ENCODE data around the gene ENO2.
A peak's percentile ranks its signal among the peaks of the same experiment; 100 is the strongest.

ENO2 gene

DNA sequence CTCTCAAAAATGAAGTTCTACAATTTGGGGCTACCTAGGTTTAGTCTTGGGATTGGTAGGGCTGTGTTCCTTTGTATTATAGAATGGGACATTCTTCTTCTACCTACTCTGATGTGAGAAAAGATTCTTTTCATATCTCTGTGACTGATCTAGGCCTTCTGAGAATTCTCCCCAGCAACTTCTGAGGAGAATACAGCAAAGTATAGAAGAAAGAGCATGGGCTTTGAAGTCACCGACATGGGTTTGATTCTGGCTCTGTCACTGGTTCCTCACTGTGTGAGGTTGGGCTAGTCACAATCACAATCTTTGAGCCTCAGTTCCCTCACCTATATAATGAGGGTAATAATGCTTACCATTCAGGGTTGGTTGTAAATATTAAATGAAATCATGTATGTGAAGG lies 18.4 kb downstream of the ENO2 start:
- Mint-ChIP-seq H3K9me3 (no peaks in the 10 kb centered on the region), H3K27ac (peak overlapping the region; percentile 39), H3K4me1 (peaks cover 72% of the 10 kb centered on the region), H3K36me3 (peaks cover 77% of the 10 kb centered on the region), H3K4me3 (no peak overlapping the region)
- DNase-seq (ENCODE audit: low spot score in 2 of 2), result no peak
- ATAC-seq, result no peak

DNA sequence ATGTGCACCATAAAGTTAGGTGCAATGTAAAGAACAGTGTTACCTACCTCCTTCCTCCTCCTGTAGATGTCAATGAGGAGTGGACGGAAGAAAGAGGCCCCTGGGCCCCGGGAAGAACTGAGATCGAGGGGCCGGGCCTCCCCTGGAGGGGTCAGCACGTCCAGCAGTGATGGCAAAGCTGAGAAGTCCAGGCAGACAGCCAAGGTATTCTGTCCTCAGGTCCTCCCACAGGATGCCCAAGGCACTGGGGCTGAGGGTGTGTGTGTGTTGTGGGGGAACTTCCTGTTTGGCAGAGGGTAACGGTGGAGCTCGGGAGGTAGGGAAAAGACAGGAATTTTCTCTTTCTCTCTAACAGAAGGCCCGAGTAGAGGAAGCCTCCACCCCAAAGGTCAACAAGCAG lies 19.7 kb downstream of the ENO2 start:
- Mint-ChIP-seq H3K4me3 (no peak overlapping the region), H3K27ac (peak overlapping the region; percentile 66), H3K36me3 (peaks cover 81% of the 10 kb centered on the region), H3K4me1 (peaks cover 74% of the 10 kb centered on the region), H3K9me3 (no peaks in the 10 kb centered on the region)
- no peak for DNase-seq (ENCODE audit: low spot score in 2 of 2)
- no peak for ATAC-seq

DNA sequence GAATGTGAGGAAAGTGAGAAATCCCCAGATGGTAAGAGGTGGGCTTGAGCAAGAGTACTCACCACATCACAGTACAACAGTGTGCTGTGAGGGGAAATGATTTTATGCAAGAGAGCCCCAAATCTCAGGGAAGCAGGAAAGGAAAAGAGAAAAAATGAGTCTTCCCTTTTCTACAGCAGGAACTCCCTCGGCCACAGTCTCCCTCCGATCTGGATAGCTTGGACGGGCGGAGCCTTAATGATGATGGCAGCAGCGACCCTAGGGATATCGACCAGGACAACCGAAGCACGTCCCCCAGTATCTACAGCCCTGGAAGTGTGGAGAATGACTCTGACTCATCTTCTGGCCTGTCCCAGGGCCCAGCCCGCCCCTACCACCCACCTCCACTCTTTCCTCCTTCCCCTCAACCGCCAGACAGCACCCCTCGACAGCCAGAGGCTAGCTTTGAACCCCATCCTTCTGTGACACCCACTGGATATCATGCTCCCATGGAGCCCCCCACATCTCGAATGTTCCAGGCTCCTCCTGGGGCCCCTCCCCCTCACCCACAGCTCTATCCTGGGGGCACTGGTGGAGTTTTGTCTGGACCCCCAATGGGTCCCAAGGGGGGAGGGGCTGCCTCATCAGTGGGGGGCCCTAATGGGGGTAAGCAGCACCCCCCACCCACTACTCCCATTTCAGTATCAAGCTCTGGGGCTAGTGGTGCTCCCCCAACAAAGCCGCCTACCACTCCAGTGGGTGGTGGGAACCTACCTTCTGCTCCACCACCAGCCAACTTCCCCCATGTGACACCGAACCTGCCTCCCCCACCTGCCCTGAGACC lies 21.2 kb downstream of the ENO2 start:
- peaks cover 76% of the 10 kb centered on the region for H3K4me1 Mint-ChIP-seq
- DNase-seq (ENCODE audit: low spot score in 2 of 2), result no peak
- no peaks in the 10 kb centered on the region for H3K9me3 Mint-ChIP-seq
- peak overlapping the region; percentile 84 for H3K4me3 Mint-ChIP-seq
- peak overlapping the region; percentile 97 for H3K27ac Mint-ChIP-seq
- ATAC-seq, result no peak
- peaks cover 87% of the 10 kb centered on the region for H3K36me3 Mint-ChIP-seq

DNA sequence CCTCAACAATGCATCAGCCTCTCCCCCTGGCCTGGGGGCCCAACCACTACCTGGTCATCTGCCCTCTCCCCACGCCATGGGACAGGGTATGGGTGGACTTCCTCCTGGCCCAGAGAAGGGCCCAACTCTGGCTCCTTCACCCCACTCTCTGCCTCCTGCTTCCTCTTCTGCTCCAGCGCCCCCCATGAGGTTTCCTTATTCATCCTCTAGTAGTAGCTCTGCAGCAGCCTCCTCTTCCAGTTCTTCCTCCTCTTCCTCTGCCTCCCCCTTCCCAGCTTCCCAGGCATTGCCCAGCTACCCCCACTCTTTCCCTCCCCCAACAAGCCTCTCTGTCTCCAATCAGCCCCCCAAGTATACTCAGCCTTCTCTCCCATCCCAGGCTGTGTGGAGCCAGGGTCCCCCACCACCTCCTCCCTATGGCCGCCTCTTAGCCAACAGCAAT lies 21.8 kb downstream of the ENO2 start:
- no peaks in the 10 kb centered on the region for H3K9me3 Mint-ChIP-seq
- peak overlapping the region; percentile 84 for H3K4me3 Mint-ChIP-seq
- no peak for DNase-seq (ENCODE audit: low spot score in 2 of 2)
- H3K4me1 Mint-ChIP-seq, result peaks cover 73% of the 10 kb centered on the region
- peaks cover 89% of the 10 kb centered on the region for H3K36me3 Mint-ChIP-seq
- peak overlapping the region; percentile 97 for H3K27ac Mint-ChIP-seq
- no peak for ATAC-seq

DNA sequence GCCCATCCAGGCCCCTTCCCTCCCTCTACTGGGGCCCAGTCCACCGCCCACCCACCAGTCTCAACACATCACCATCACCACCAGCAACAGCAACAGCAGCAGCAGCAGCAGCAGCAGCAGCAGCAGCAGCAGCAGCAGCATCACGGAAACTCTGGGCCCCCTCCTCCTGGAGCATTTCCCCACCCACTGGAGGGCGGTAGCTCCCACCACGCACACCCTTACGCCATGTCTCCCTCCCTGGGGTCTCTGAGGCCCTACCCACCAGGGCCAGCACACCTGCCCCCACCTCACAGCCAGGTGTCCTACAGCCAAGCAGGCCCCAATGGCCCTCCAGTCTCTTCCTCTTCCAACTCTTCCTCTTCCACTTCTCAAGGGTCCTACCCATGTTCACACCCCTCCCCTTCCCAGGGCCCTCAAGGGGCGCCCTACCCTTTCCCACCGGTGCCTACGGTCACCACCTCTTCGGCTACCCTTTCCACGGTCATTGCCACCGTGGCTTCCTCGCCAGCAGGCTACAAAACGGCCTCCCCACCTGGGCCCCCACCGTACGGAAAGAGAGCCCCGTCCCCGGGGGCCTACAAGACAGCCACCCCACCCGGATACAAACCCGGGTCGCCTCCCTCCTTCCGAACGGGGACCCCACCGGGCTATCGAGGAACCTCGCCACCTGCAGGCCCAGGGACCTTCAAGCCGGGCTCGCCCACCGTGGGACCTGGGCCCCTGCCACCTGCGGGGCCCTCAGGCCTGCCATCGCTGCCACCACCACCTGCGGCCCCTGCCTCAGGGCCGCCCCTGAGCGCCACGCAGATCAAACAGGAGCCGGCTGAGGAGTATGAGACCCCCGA lies 22.5 kb downstream of the ENO2 start:
- ATAC-seq (peak; percentile 24), DNase-seq (ENCODE audit: low spot score in 2 of 2) (peak in 1 of 2 donors; percentile 71)
- peaks cover 87% of the 10 kb centered on the region for H3K36me3 Mint-ChIP-seq

DNA sequence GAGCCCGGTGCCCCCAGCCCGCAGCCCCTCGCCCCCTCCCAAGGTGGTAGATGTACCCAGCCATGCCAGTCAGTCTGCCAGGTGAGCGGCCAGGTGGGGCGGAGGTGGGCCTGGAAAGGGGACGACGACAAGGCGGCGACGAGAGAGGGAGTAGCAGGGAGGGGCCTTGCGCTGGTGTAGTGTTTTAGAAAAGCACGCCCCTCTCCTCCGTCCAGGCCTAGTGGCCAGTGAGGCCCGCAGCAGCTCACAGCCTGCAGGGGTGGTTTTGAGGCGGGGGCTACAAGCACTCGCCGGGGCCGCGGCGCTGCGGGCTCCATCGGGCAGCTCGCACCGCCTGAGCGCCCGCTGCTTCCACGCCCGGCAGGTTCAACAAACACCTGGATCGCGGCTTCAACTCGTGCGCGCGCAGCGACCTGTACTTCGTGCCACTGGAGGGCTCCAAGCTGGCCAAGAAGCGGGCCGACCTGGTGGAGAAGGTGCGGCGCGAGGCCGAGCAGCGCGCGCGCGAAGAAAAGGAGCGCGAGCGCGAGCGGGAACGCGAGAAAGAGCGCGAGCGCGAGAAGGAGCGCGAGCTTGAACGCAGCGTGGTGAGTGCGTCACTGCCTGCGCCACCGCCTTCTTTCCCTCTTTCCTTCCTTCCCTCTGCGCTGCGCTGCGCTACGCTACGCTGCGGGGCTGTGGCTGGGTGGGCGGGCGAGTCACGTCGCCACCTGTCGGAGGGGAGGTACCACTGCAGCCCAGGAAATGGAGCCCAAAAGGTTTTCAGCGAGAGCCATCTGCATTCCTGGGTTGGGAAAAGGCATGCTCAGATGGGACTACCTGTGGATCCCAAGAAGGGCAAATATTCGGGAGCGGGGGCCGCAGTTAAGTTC lies 23.3 kb downstream of the ENO2 start:
- H3K9me3 Mint-ChIP-seq, result no peaks in the 10 kb centered on the region
- DNase-seq (ENCODE audit: low spot score in 2 of 2) (peak; percentile 85 to 94), ATAC-seq (peak; percentile 96)
- peaks cover 70% of the 10 kb centered on the region for H3K4me1 Mint-ChIP-seq
- peak overlapping the region; percentile 97 for H3K27ac Mint-ChIP-seq
- H3K36me3 Mint-ChIP-seq, result peaks cover 94% of the 10 kb centered on the region
- peak overlapping the region; percentile 84 for H3K4me3 Mint-ChIP-seq

More for the DNA sequence above, 22.5 kb downstream of the ENO2 start:
- Mint-ChIP-seq H3K9me3 (no peaks in the 10 kb centered on the region), H3K4me1 (peaks cover 71% of the 10 kb centered on the region), H3K27ac (peak overlapping the region; percentile 97), H3K4me3 (peak overlapping the region; percentile 84)

DNA sequence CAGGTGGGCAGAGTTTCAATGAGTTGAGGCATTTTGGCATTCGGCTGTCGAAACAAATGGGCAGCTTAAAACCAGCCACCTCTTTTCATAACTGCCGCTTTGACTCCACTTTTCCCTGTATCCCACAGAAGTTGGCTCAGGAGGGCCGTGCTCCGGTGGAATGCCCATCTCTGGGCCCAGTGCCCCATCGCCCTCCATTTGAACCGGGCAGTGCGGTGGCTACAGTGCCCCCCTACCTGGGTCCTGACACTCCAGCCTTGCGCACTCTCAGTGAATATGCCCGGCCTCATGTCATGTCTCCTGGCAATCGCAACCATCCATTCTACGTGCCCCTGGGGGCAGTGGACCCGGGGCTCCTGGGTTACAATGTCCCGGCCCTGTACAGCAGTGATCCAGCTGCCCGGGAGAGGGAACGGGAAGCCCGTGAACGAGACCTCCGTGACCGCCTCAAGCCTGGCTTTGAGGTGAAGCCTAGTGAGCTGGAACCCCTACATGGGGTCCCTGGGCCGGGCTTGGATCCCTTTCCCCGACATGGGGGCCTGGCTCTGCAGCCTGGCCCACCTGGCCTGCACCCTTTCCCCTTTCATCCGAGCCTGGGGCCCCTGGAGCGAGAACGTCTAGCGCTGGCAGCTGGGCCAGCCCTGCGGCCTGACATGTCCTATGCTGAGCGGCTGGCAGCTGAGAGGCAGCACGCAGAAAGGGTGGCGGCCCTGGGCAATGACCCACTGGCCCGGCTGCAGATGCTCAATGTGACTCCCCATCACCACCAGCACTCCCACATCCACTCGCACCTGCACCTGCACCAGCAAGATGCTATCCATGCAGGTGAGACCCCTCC lies 24.2 kb downstream of the ENO2 start:
- Mint-ChIP-seq H3K27ac (peak overlapping the region; percentile 97), H3K4me1 (peaks cover 76% of the 10 kb centered on the region), H3K9me3 (no peaks in the 10 kb centered on the region), H3K4me3 (peak overlapping the region; percentile 84), H3K36me3 (peaks cover 95% of the 10 kb centered on the region)
- ATAC-seq (no peak), DNase-seq (ENCODE audit: low spot score in 2 of 2) (no peak)

DNA sequence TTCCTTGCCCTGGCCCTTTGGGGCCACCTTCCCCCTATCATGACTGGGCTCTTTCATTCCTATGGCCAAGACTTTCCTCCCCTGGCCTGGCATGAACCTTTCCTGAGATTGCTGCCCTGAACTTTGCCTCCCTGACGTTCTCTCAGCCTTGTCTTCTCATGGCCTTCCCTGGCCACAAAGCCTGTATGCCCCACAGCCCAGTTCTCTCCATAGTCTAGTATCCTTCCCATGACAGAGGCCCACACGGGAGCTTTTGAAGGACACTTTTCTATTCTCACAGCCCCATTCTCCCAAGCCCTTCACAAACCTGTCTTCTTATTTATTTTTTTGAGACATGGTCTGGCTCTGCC lies 24.8 kb downstream of the ENO2 start:
- H3K4me1 Mint-ChIP-seq, result peaks cover 76% of the 10 kb centered on the region
- DNase-seq (ENCODE audit: low spot score in 2 of 2) (no peak), ATAC-seq (no peak)
- H3K27ac Mint-ChIP-seq, result peak overlapping the region; percentile 97
- H3K9me3 Mint-ChIP-seq, result no peaks in the 10 kb centered on the region
- H3K36me3 Mint-ChIP-seq, result peaks cover 95% of the 10 kb centered on the region
- H3K4me3 Mint-ChIP-seq, result peak overlapping the region; percentile 84

DNA sequence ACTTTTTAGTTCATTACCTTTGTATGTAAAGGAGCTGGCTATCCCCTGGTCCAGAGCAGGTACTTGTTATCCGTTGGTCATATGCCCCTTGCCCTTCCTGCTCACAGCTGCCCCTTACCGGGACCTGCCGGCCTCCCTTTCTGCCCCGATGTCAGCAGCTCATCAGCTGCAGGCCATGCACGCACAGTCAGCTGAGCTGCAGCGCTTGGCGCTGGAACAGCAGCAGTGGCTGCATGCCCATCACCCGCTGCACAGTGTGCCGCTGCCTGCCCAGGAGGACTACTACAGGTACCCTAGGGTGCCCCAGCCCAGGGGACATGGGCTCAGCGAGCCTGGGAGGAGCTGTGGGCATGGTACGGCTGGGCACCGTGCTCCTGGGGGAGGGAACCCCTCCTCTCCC lies 26.9 kb downstream of the ENO2 start:
- ATAC-seq (no peak), DNase-seq (ENCODE audit: low spot score in 2 of 2) (no peak)
- H3K27ac Mint-ChIP-seq, result peak overlapping the region; percentile 97
- H3K9me3 Mint-ChIP-seq, result no peaks in the 10 kb centered on the region
- H3K4me1 Mint-ChIP-seq, result peaks cover 72% of the 10 kb centered on the region
- H3K36me3 Mint-ChIP-seq, result peaks cover 95% of the 10 kb centered on the region
- H3K4me3 Mint-ChIP-seq, result no peak overlapping the region

DNA sequence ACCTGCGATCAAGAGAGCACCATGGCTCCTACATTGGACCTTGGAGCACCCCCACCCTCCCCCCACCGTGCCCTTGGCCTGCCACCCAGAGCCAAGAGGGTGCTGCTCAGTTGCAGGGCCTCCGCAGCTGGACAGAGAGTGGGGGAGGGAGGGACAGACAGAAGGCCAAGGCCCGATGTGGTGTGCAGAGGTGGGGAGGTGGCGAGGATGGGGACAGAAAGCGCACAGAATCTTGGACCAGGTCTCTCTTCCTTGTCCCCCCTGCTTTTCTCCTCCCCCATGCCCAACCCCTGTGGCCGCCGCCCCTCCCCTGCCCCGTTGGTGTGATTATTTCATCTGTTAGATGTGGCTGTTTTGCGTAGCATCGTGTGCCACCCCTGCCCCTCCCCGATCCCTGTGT lies 27.4 kb downstream of the ENO2 start:
- Mint-ChIP-seq H3K4me1 (peaks cover 72% of the 10 kb centered on the region), H3K27ac (peak overlapping the region; percentile 99), H3K4me3 (no peak overlapping the region), H3K9me3 (no peaks in the 10 kb centered on the region), H3K36me3 (peaks cover 95% of the 10 kb centered on the region)
- no peak for DNase-seq (ENCODE audit: low spot score in 2 of 2)
- ATAC-seq, result no peak

DNA sequence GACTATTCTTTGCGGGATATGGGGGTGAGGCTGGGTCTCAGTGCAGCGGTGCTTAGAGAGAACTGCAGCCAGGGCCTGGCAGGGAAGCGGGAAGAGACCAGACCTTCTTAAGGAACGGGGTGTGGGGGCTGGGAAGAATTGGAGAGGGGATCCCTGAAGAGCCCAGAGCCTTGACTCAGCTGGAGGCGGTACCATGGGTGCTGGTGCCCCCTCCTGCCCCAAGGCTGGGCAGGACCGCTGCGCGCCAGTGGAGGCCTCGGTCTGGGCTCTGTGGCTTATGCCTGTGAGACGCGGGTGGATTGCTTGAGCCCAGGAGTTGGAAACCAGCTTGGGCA lies 27.9 kb downstream of the ENO2 start:
- Mint-ChIP-seq H3K27ac (peak overlapping the region; percentile 99), H3K4me3 (peak overlapping the region; percentile 80), H3K36me3 (peaks cover 96% of the 10 kb centered on the region), H3K4me1 (peaks cover 74% of the 10 kb centered on the region), H3K9me3 (no peaks in the 10 kb centered on the region)
- DNase-seq (ENCODE audit: low spot score in 2 of 2), result no peak
- ATAC-seq, result no peak

DNA sequence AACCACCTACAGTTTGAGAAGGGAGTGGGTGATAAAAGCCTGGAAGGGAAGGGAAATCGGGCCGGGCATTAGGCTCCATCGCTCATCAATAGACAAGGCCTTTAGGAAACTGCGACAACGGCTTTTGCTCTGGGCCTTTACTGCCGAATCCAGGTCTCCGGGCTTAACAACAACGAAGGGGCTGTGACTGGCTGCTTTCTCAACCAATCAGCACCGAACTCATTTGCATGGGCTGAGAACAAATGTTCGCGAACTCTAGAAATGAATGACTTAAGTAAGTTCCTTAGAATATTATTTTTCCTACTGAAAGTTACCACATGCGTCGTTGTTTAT lies 29.0 kb downstream of the ENO2 start:
- H3K27ac Mint-ChIP-seq, result peak overlapping the region; percentile 99
- ATAC-seq (peak; percentile 61), DNase-seq (ENCODE audit: low spot score in 2 of 2) (peak in 1 of 2 donors; percentile 84)
- peak overlapping the region; percentile 80 for H3K4me3 Mint-ChIP-seq
- peaks cover 89% of the 10 kb centered on the region for H3K36me3 Mint-ChIP-seq
- peaks cover 78% of the 10 kb centered on the region for H3K4me1 Mint-ChIP-seq
- H3K9me3 Mint-ChIP-seq, result no peaks in the 10 kb centered on the region

DNA sequence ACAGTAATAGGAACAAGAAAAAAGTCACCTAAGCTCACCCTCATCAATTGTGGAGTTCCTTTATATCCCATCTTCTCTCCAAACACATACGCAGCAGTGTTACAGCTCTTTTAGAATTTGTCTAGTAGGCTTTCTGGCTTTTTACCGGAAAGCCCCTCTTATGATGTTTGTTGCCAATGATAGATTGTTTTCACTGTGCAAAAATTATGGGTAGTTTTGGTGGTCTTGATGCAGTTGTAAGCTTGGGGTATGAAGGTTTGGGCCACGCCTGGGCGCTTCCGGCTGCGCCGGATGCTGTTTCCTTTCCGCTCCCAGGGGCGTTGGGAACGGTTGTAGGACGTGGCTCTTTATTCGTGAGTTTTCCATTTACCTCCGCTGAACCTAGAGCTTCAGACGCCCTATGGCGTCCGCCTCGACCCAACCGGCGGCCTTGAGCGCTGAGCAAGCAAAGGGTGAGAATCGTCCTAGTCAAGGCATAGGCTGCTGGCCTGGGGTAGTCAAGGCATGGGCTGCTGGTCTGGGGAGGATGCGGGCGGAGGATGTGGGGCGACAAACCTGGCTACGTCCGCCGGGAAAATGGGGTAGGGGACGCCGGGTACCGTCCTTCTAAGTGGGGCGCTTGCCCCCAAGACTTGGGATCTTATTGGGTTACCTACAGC lies 29.5 kb downstream of the ENO2 start, which contains the start of the genes C12orf57 and RNU7-1:
C12orf57 (plus strand) TSS at position 301 of the 659 bp plus-strand sequence; CDS start at position 401, 100 bp downstream.
RNU7-1 (plus strand) TSS at position 95 of the 659 bp plus-strand sequence.
- peaks cover 82% of the 10 kb centered on the region for H3K4me1 Mint-ChIP-seq
- peak within 1 kb of the TSS; percentile 99 for H3K27ac Mint-ChIP-seq
- H3K9me3 Mint-ChIP-seq, result no peaks in the 10 kb centered on the region
- peak; percentile 81 for ATAC-seq
- peak within 1 kb of the TSS; percentile 80 for H3K4me3 Mint-ChIP-seq
- peaks cover 86% of the 10 kb centered on the region for H3K36me3 Mint-ChIP-seq
- DNase-seq (ENCODE audit: low spot score in 2 of 2), result peak in 1 of 2 donors; percentile 89

All from stimulated activated effector memory CD8-positive, alpha-beta T cell treated with anti-CD3 and anti-CD28 coated beads, Interleukin-12 subunit alpha, Interleukin-12 subunit beta, amount 100 ng/mL, for 72 hours (primary cell).